IMR-90 (cell line): ENCODE data around the gene ATXN1.

ENCODE experiments used
- CTCF ChIP-seq: conservative IDR thresholded peaks from 2 replicates; pipeline ENCODE4 v1.5.1; 2012; ENCODE audit warnings: mild to moderate bottlenecking, low read depth, low read length, improper control_type of control experiment
- ELK1 ChIP-seq: fragments of 150-350 bp; IDR thresholded peaks from 2 replicates; pipeline ENCODE4 v1.6.1; 2016; ENCODE audit warnings: low read depth, mild to moderate bottlenecking, low read length, moderate library complexity, borderline replicate concordance
- FOS ChIP-seq: fragments of 150-350 bp; IDR thresholded peaks from 2 replicates; pipeline ENCODE4 v1.6.1; 2016; ENCODE audit warnings: low read depth, low read length
- MXI1 ChIP-seq: IDR thresholded peaks from 2 replicates; pipeline ENCODE4 v1.6.1; 2012; ENCODE audit warnings: low read depth, mild to moderate bottlenecking, low read length, moderate library complexity, borderline replicate concordance
- POLR2A ChIP-seq: IDR thresholded peaks from 2 replicates; pipeline ENCODE4 v1.6.1; 2012; ENCODE audit warnings: mild to moderate bottlenecking, low read depth, low read length
- RAD21 ChIP-seq: IDR thresholded peaks from 2 replicates; pipeline ENCODE4 v1.6.1; 2012; ENCODE audit warnings: low read length, improper control_type of control experiment
- RFX5 ChIP-seq: IDR thresholded peaks from 2 replicates; pipeline ENCODE4 v1.8.0; 2012; ENCODE audit warnings: low read depth, mild to moderate bottlenecking, low read length, moderate library complexity
- USF2 ChIP-seq: fragments of 150-350 bp; IDR thresholded peaks from 2 replicates; pipeline ENCODE4 v1.6.1; 2017; ENCODE audit warnings: mild to moderate bottlenecking, antibody characterized with exemption, low read length, low read depth

GRCh38 chr6:16380220-16380809 lies 380.9 kb downstream of the ATXN1 start:
- TF ChIP-seq USF2 (no peak), CTCF (no peak), ELK1 (no peak), MXI1 (no peak), POLR2A (no peak), RAD21 (no peak), FOS (no peak), RFX5 (no peak)
